ENCODE data around the gene GADL1.

DNA sequence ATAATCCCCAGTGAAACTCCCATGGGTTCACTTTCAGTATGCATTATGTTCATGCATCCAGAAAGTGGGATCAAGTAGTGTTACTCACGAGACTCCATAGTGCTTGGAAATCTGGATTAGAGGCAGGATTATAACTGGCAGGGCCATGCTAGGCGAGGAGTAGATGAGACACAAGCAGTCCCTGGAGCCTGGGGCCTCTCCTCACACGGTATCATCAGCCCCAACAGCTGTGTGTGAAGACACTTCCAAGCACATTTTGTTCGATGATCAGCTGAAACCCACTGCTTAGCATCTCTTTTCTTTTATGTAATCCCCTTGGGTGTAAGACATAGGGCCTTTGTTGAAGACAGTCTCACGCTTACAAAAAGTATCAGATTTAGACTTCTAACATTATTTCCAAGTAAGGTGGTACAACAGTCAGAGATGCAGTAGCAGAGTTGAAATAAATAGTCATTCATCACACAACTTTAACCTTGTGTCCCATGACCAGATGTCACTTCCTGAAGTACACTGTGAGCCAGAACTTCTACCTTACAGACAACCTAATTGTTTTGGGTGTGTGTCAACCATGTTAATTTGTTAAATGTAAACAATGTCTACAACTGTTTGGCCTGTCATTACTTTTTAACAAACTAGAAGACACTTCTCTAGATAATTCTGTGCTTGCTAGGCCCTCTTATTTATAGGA lies 116.9 kb downstream of the GADL1 start:
- TF ChIP-seq, protein P1, sequence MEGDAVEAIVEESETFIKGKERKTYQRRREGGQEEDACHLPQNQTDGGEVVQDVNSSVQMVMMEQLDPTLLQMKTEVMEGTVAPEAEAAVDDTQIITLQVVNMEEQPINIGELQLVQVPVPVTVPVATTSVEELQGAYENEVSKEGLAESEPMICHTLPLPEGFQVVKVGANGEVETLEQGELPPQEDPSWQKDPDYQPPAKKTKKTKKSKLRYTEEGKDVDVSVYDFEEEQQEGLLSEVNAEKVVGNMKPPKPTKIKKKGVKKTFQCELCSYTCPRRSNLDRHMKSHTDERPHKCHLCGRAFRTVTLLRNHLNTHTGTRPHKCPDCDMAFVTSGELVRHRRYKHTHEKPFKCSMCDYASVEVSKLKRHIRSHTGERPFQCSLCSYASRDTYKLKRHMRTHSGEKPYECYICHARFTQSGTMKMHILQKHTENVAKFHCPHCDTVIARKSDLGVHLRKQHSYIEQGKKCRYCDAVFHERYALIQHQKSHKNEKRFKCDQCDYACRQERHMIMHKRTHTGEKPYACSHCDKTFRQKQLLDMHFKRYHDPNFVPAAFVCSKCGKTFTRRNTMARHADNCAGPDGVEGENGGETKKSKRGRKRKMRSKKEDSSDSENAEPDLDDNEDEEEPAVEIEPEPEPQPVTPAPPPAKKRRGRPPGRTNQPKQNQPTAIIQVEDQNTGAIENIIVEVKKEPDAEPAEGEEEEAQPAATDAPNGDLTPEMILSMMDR (conservative IDR thresholded peaks at IDR 0.05): no peak
- no peak for TF ChIP-seq EZH2 (IDR thresholded peaks at IDR 0.05; ENCODE audit: low read depth)

Data from PC-9 (cell line).